ENCODE results near the gene IGF1.

GRCh38 chr12:102356690-102357089 lies 123.7 kb downstream of the IGF1 start:
- TF ChIP-seq CTCF (IDR thresholded peaks at IDR 0.05) (no peak), EP300 (IDR thresholded peaks at IDR 0.05) (no peak), POLR2AphosphoS5 (IDR thresholded peaks at IDR 0.05) (no peak)
